K562 (cell line): ENCODE results near the gene COL15A1. TPM values are rescaled to one million over a fixed set of nuclear protein-coding genes. Genes with fewer than 3 reads are reported as not detected.

Source experiments
- AFF4 ChIP-seq: sonication (generic); formaldehyde crosslinking; IDR thresholded peaks from 2 replicates; pipeline ENCODE4 v1.8.0; 2023; ENCODE audit warnings: mild to moderate bottlenecking, missing genetic modification reagents
- ELF2 ChIP-seq: fragments of 250-450 bp; sonication (Bioruptor Pico); IDR thresholded peaks from 2 replicates; pipeline ENCODE4 v1.5.0; 2021; ENCODE audit warnings: mild to moderate bottlenecking
- HBP1 ChIP-seq: fragments of 450-650 bp; formaldehyde crosslinking; IDR thresholded peaks from 2 replicates; pipeline ENCODE4 v1.4.0; 2022; ENCODE audit warnings: missing genetic modification characterization
- HDGF ChIP-seq: fragments of 450-650 bp; IDR thresholded peaks from 2 replicates; pipeline ENCODE4 v1.6.1; 2016
- NUFIP1 ChIP-seq: fragments of 450-650 bp; IDR thresholded peaks from 2 replicates; pipeline ENCODE4 v1.6.1; 2018; ENCODE audit not compliant: partially characterized antibody
- PTBP1 ChIP-seq: fragments of 200-400 bp; formaldehyde crosslinking; IDR thresholded peaks from 2 replicates; pipeline ENCODE4 v1.6.1; 2017; ENCODE audit warnings: low read depth, low read length
- RNF219 ChIP-seq: fragments of 250-450 bp; sonication (Bioruptor Pico); IDR thresholded peaks from 2 replicates; pipeline ENCODE4 v1.5.0; 2022; ENCODE audit warnings: mild to moderate bottlenecking
- ZNF143 ChIP-seq: sonication (generic); formaldehyde crosslinking; IDR thresholded peaks from 2 replicates; pipeline ENCODE4 v1.9.0; 2022; ENCODE audit warnings: mild to moderate bottlenecking, missing genetic modification reagents
- ZNF592 ChIP-seq: fragments of 450-650 bp; IDR thresholded peaks from 2 replicates; pipeline ENCODE4 v1.6.1; 2017; ENCODE audit warnings: antibody characterized with exemption, mild to moderate bottlenecking
- polyA plus RNA-seq, 8 experiments: library from polyadenylated mRNA; depleted of rRNA in 4 of 8; stranded (reverse) in 5 of 8; unstranded in 3 of 8; fragments of >200 nt; fragmentation: Nextera tagmentation in 2 of 8; fragmentation: Illumina TruSeq in 1 of 8; extraction: Ambion mirVana in 2 of 8; extraction: Trizol in 1 of 8; gene quantifications; 2 replicates each; pipeline versions ENCODE4 v1.2.1 to v1.2.3, GENCODE V29; 2011 to 2014; ENCODE audit warnings: inconsistent platforms in 1 of 8, missing spikeins in 1 of 8
- total RNA-seq, 7 experiments: library from RNA; depleted of rRNA in 6 of 7; stranded (reverse); fragments of >200 nt in 6 of 7; fragmentation: Illumina TruSeq in 2 of 7; extraction: Trizol in 2 of 7; gene quantifications; 2 replicates each; pipeline versions ENCODE4 v1.2.1 to v1.2.3, GENCODE V29; 2011 to 2021; ENCODE audit warnings: low replicate concordance in 1 of 7

COL15A1 gene
- total and polyA plus RNA-seq, 9 of the 15 experiments (the other 6 are each of a cell fraction or from before 2014, with no cell fraction given) = 0.46 to 5.1 (median 2.6) TPM

GRCh38 chr9:98931600-98932389 is 11.9 kb upstream of the COL15A1 start (continued):
- TF ChIP-seq NUFIP1 (no peak), HBP1 (no peak), ZNF592 (no peak), AFF4 (no peak), HDGF (no peak), RNF219 (CRISPR knock-in tag) (no peak), ZNF143 (no peak), PTBP1 (no peak), ELF2 (no peak)
